Measurements from ENCODE around the gene MLLT1.
"Not testable (repeated sequence)": the region's sequence is repeated elsewhere in the genome, so short reads cannot be mapped to it uniquely, and the experiment has no call there.

Gene MLLT1

DNA sequence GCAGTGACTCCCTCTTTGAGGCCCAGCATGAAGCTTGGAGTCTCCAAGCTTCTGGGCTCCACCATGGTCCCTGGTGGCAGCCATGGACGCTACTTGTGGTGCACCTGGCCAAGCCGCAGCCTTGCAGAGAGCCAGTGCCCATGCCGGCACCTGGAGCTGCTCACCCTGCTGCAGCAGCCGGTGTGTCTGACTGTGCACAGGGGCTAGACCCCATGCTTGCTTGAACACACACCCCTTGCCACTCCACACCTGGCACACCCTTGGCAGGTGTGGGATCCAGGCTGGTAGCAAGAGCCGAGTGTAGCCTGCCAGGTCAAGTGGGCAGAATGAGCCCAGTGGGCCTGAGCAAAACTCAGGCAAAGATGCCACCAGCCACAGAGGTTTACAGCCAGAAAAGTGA is 18.6 kb upstream of the MLLT1 start:
- peaks cover 0 to 4% of the 10 kb centered on the region in 2 donors for H3K9me3 ChIP-seq (ENCODE audit: control insufficient read depth in 2 of 2, low read length in 2 of 2)
- no peak overlapping the region for H3K27ac ChIP-seq (ENCODE audit: low read length)
- H3K27me3 ChIP-seq (ENCODE audit: control insufficient read depth in 1 of 2, insufficient read depth in 2 of 2, low read length in 2 of 2), result no peaks in the 10 kb centered on the region
- H3K4me1 ChIP-seq (ENCODE audit: control insufficient read depth, insufficient read depth, low read length), result no peaks in the 10 kb centered on the region
- H3K4me3 ChIP-seq (ENCODE audit: low read length in 2 of 2), result no peak overlapping the region
- no peak overlapping the region for H3K9ac ChIP-seq (ENCODE audit: low read length in 2 of 2)
- H3K36me3 ChIP-seq (ENCODE audit: control insufficient read depth in 2 of 2, insufficient read depth in 2 of 2, low read length in 2 of 2), result no peaks in the 10 kb centered on the region

DNA sequence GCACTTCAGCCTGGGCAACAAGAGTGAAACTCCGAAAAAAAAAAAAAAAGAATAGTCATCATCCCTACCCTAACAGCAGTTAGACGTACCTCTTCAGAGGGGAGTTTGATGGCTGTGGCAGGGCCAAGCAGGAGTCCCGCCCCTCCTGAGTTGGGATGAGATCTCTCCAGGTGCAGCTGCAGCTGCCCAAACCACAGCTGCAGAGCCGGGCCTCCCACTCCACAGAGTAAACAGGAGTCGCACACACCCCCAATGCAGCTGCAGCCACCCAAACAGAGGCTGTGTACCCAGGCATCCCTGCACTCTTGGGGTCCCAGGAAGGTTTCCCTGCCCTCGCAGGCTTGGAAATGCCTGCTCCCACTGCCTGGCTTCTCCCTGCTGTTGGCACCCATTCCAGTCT is 17.4 kb upstream of the MLLT1 start:
- H3K4me3 ChIP-seq (ENCODE audit: low read length in 2 of 2), result no peak overlapping the region
- H3K9me3 ChIP-seq (ENCODE audit: control insufficient read depth in 2 of 2, low read length in 2 of 2), result peaks cover 6 to 16% of the 10 kb centered on the region in 2 donors
- no peak overlapping the region for H3K9ac ChIP-seq (ENCODE audit: low read length in 2 of 2)
- no peaks in the 10 kb centered on the region for H3K4me1 ChIP-seq (ENCODE audit: control insufficient read depth, insufficient read depth, low read length)
- H3K27ac ChIP-seq (ENCODE audit: low read length), result no peak overlapping the region
- H3K36me3 ChIP-seq (ENCODE audit: control insufficient read depth in 2 of 2, insufficient read depth in 2 of 2, low read length in 2 of 2), result no peaks in the 10 kb centered on the region
- no peaks in the 10 kb centered on the region for H3K27me3 ChIP-seq (ENCODE audit: control insufficient read depth in 1 of 2, insufficient read depth in 2 of 2, low read length in 2 of 2)

DNA sequence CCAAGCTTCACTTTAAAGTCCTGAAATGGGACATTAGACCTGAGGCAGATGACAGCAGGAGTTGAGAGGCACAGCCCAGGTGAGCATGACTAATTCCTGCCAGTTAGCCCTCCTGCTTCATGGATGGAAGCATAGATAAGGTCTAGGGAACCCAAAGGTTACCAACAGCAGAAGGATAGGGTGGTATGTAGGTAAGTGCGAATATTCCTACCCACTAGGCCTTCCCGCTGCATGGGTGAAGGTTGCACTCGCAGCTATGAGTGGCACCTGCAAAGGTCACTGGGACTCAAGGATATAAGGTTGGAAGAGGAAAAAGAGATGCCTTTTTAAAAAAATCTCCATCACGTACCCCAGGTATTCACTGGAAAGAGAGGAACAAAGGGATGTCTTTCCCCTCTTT is 12.2 kb upstream of the MLLT1 start:
- H3K9ac ChIP-seq (ENCODE audit: low read length in 2 of 2), result no peak overlapping the region
- no peaks in the 10 kb centered on the region for H3K4me1 ChIP-seq (ENCODE audit: control insufficient read depth, insufficient read depth, low read length)
- H3K27me3 ChIP-seq (ENCODE audit: control insufficient read depth in 1 of 2, insufficient read depth in 2 of 2, low read length in 2 of 2), result no peaks in the 10 kb centered on the region
- H3K4me3 ChIP-seq (ENCODE audit: low read length in 2 of 2), result peak overlapping the region in 1 of 2 donors; percentile 31
- no peak overlapping the region for H3K27ac ChIP-seq (ENCODE audit: low read length)
- peaks cover 21 to 45% of the 10 kb centered on the region in 2 donors for H3K9me3 ChIP-seq (ENCODE audit: control insufficient read depth in 2 of 2, low read length in 2 of 2)
- no peaks in the 10 kb centered on the region for H3K36me3 ChIP-seq (ENCODE audit: control insufficient read depth in 2 of 2, insufficient read depth in 2 of 2, low read length in 2 of 2)

DNA sequence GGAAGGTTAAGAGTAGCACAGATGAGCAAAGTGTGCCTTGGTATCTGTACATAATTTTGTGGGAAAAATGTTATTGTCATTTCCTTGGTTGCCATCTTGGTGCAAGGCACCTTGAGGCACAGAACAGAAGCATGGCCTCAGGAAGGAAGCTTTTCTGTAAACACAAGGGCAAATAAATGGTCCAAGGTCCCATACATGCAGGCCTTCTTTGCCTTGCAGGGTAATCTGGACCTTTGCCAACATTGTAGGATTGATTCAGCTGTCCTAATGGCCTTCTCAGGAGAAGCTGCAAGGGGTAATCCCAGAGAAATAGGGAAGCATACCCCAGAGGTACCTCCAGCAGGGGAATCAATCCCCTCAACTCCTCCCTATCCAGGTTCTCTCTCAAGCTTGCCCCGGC is 9.0 kb upstream of the MLLT1 start:
- Histone ChIP-seq H3K4me1 (ENCODE audit: control insufficient read depth, insufficient read depth, low read length) (no peaks in the 10 kb centered on the region), H3K27ac (ENCODE audit: low read length) (no peak overlapping the region), H3K36me3 (ENCODE audit: control insufficient read depth in 2 of 2, insufficient read depth in 2 of 2, low read length in 2 of 2) (no peaks in the 10 kb centered on the region), H3K9ac (ENCODE audit: low read length in 2 of 2) (no peak overlapping the region), H3K9me3 (ENCODE audit: control insufficient read depth in 2 of 2, low read length in 2 of 2) (peaks cover 21 to 47% of the 10 kb centered on the region in 2 donors), H3K4me3 (ENCODE audit: low read length in 2 of 2) (no peak overlapping the region), H3K27me3 (ENCODE audit: control insufficient read depth in 1 of 2, insufficient read depth in 2 of 2, low read length in 2 of 2) (no peaks in the 10 kb centered on the region)

DNA sequence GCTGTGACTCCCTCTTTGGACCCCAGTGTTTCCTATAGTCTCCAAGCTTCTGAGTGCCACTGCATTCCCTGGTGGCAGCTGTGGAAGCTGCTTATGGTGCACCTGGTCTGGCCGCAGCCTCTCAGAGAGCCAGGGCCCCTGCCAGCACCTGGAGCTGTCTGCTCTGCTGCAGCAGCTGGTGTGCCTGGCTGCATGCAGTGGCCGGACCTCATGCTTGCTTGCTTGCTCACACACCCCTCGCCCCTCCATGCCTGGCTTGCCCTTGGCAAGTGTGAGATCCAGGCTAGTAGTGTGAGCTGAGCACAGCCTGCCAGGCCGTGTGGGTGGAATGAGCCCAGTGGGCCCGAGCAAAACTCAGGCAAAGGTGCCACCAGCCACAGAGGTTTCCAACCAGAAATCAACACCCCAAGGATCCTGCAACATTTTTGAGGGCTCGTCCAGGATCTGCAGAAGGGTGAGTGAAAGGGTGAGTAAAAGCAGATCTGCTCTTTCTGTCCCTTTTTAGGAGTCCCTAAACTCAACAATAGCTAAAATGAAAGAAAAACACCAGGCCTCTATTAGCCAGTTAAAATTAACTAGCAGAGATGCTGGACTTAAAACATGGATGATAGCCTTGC is 7.6 kb upstream of the MLLT1 start:
- Histone ChIP-seq H3K9me3 (ENCODE audit: control insufficient read depth in 2 of 2, low read length in 2 of 2) (peaks cover 17 to 36% of the 10 kb centered on the region in 2 donors), H3K4me3 (ENCODE audit: low read length in 2 of 2) (no peak overlapping the region)

DNA sequence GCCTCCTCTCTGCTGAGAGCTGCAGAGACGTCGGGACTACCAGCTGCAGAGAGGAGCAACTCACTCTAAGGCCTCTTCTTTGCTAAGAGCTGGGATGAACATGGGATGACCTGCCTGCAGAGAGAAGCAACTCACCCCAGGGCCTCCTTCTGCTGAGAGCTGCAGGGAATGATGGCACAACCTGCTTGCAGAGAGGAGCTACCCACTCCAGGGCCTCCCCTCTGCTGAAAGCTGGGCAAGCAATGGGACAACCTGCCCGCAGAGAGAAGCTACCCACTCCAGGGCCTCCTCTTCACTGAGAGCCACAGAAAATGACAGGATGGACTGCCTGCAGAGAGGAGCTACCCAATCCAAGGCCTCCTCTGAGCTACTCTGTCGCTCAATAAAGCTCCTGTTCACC is 6.9 kb upstream of the MLLT1 start:
- H3K27me3 ChIP-seq (ENCODE audit: control insufficient read depth in 1 of 2, insufficient read depth in 2 of 2, low read length in 2 of 2), result no peaks in the 10 kb centered on the region
- peaks cover 11 to 28% of the 10 kb centered on the region in 2 donors for H3K9me3 ChIP-seq (ENCODE audit: control insufficient read depth in 2 of 2, low read length in 2 of 2)
- no peak overlapping the region for H3K4me3 ChIP-seq (ENCODE audit: low read length in 2 of 2)

More for the DNA sequence above, 7.6 kb upstream of the MLLT1 start:
- H3K9ac ChIP-seq (ENCODE audit: low read length in 2 of 2), result no peak overlapping the region
- no peaks in the 10 kb centered on the region for H3K4me1 ChIP-seq (ENCODE audit: control insufficient read depth, insufficient read depth, low read length)
- no peaks in the 10 kb centered on the region for H3K36me3 ChIP-seq (ENCODE audit: control insufficient read depth in 2 of 2, insufficient read depth in 2 of 2, low read length in 2 of 2)
- no peaks in the 10 kb centered on the region for H3K27me3 ChIP-seq (ENCODE audit: control insufficient read depth in 1 of 2, insufficient read depth in 2 of 2, low read length in 2 of 2)
- H3K27ac ChIP-seq (ENCODE audit: low read length), result no peak overlapping the region

DNA sequence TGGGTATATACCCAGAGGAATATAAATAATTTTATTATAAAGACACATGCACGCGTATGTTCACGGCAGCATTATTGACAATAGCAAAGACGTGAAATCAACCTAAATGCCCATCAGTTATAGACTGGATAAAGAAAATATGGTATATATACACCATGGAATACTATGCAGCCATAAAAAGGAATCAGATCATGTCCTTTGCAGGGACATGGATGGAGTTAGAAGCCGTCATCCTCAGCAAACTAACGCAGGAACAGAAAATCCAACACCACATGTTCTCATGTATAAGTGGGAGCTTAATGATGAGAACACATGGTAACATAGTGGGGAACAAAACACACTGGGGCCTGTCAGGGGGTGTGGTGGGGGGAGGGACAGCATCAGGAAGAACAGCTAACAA is 2.6 kb upstream of the MLLT1 start:
- H3K9me3 ChIP-seq (ENCODE audit: control insufficient read depth in 2 of 2, low read length in 2 of 2); H3K9ac ChIP-seq (ENCODE audit: low read length in 2 of 2); H3K36me3 ChIP-seq (ENCODE audit: control insufficient read depth in 2 of 2, insufficient read depth in 2 of 2, low read length in 2 of 2); H3K27me3 ChIP-seq (ENCODE audit: control insufficient read depth in 1 of 2, insufficient read depth in 2 of 2, low read length in 2 of 2); H3K27ac ChIP-seq (ENCODE audit: low read length); H3K4me3 ChIP-seq (ENCODE audit: low read length in 2 of 2): not testable (repeated sequence)
- peaks cover 20% of the 10 kb centered on the region for H3K4me1 ChIP-seq (ENCODE audit: control insufficient read depth, insufficient read depth, low read length)

More for the DNA sequence above, 6.9 kb upstream of the MLLT1 start:
- H3K36me3 ChIP-seq (ENCODE audit: control insufficient read depth in 2 of 2, insufficient read depth in 2 of 2, low read length in 2 of 2), result no peaks in the 10 kb centered on the region
- no peak overlapping the region for H3K27ac ChIP-seq (ENCODE audit: low read length)
- no peaks in the 10 kb centered on the region for H3K4me1 ChIP-seq (ENCODE audit: control insufficient read depth, insufficient read depth, low read length)
- no peak overlapping the region for H3K9ac ChIP-seq (ENCODE audit: low read length in 2 of 2)

DNA sequence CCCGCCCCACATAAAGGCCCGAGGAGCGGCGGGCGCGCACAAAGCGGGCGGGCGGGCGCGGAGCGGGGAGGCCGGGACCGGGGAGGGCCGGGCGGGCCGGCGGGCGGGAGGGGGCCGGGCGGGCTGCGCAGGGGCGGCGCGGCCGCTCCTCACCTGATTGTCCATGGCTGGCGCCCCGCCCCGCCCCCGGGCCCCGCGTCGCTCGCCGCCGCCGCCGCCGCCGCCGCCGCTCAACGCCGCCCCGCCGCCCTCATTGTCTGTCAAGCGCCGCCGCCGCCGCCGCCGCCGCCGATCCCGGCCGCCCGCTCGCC is 200 bp downstream of the MLLT1 start:
- peaks cover 48% of the 10 kb centered on the region for H3K4me1 ChIP-seq (ENCODE audit: control insufficient read depth, insufficient read depth, low read length)

DNA sequence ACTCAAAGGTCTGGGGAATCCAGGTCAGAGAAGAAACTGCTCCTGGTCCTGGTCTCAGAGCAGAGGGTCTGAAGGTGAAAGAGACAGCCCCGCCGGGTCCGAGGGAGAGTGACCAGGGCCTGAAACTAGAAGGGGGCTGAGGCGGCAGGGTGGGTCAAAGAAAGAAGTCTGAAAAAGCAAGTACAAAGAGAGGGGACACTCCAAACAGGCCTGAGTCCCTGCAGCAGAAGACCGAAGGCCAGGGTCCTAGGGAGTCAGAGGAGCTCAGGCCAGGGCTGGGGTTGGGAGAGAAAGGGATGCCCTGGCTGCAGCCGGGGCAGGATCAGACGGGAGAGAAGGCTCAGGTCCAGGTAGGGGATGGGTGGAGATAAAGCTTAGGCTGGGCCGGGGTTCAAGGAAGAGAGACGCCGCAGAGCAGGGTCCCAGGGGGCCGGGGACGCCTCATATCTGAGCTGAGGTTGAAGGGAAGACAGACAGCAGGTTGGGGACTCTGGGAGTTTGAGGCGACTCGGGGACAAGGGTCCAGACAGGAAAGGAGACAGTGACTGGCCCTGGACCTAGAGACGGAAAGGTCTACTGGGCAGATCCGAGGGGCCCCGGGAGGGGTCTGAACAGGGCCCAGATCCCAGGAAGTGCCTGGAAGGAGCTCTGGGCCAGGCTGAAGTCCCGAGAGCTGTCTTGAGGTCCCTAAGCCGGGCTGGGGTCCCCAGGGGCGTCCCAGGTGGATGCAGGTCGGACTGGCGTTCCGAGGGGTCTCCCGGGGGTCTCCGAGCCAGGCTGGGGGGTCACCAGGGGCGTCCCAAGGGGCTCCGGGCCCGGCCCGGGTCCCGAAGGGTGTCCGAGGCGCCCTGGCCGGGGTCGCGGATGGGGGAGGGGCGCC is 795 bp downstream of the MLLT1 start:
- peaks cover 54% of the 10 kb centered on the region for H3K4me1 ChIP-seq (ENCODE audit: control insufficient read depth, insufficient read depth, low read length)

More for the DNA sequence above, 200 bp downstream of the MLLT1 start:
- no peaks in the 10 kb centered on the region for H3K9me3 ChIP-seq (ENCODE audit: control insufficient read depth in 2 of 2, low read length in 2 of 2)
- H3K4me3 ChIP-seq (ENCODE audit: low read length in 2 of 2), result peak overlapping the region in 1 of 2 donors; percentile 87
- peak overlapping the region in 1 of 2 donors; percentile 86 for H3K9ac ChIP-seq (ENCODE audit: low read length in 2 of 2)
- no peaks in the 10 kb centered on the region for H3K27me3 ChIP-seq (ENCODE audit: control insufficient read depth in 1 of 2, insufficient read depth in 2 of 2, low read length in 2 of 2)
- no peaks in the 10 kb centered on the region for H3K36me3 ChIP-seq (ENCODE audit: control insufficient read depth in 2 of 2, insufficient read depth in 2 of 2, low read length in 2 of 2)
- H3K27ac ChIP-seq (ENCODE audit: low read length), result peak overlapping the region; percentile 67

DNA sequence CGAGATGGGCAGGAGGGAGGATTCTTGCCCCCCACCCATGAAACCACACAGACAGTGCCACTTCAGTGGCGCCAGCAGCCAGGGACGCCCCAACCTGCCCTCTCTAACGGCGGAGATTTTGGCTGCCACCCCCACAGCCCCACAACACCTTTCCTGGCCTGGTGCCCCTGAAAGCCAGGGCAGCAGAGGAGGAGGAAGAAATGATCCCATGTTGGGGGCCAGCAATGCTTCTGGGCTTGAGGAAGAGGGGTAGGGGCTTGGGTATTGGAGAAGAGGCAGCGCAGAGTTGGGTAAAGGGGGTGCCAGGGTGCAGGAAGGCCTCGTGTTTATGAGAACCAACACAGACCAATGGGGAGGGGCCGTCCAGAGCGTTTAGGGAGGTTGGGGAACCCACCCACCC is 1.7 kb downstream of the MLLT1 start:
- H3K4me3 ChIP-seq (ENCODE audit: low read length in 2 of 2), result peak overlapping the region; percentile 83 to 87
- peak overlapping the region; percentile 69 for H3K27ac ChIP-seq (ENCODE audit: low read length)
- H3K9me3 ChIP-seq (ENCODE audit: control insufficient read depth in 2 of 2, low read length in 2 of 2), result no peaks in the 10 kb centered on the region
- H3K27me3 ChIP-seq (ENCODE audit: control insufficient read depth in 1 of 2, insufficient read depth in 2 of 2, low read length in 2 of 2), result no peaks in the 10 kb centered on the region
- peaks cover 63% of the 10 kb centered on the region for H3K4me1 ChIP-seq (ENCODE audit: control insufficient read depth, insufficient read depth, low read length)
- no peak overlapping the region for H3K9ac ChIP-seq (ENCODE audit: low read length in 2 of 2)
- H3K36me3 ChIP-seq (ENCODE audit: control insufficient read depth in 2 of 2, insufficient read depth in 2 of 2, low read length in 2 of 2), result no peaks in the 10 kb centered on the region

More for the DNA sequence above, 795 bp downstream of the MLLT1 start:
- H3K36me3 ChIP-seq (ENCODE audit: control insufficient read depth in 2 of 2, insufficient read depth in 2 of 2, low read length in 2 of 2), result no peaks in the 10 kb centered on the region
- H3K4me3 ChIP-seq (ENCODE audit: low read length in 2 of 2), result peak overlapping the region; percentile 83 to 87
- peak overlapping the region; percentile 69 for H3K27ac ChIP-seq (ENCODE audit: low read length)
- peak overlapping the region; percentile 76 to 86 for H3K9ac ChIP-seq (ENCODE audit: low read length in 2 of 2)
- H3K27me3 ChIP-seq (ENCODE audit: control insufficient read depth in 1 of 2, insufficient read depth in 2 of 2, low read length in 2 of 2), result no peaks in the 10 kb centered on the region
- no peaks in the 10 kb centered on the region for H3K9me3 ChIP-seq (ENCODE audit: control insufficient read depth in 2 of 2, low read length in 2 of 2)

DNA sequence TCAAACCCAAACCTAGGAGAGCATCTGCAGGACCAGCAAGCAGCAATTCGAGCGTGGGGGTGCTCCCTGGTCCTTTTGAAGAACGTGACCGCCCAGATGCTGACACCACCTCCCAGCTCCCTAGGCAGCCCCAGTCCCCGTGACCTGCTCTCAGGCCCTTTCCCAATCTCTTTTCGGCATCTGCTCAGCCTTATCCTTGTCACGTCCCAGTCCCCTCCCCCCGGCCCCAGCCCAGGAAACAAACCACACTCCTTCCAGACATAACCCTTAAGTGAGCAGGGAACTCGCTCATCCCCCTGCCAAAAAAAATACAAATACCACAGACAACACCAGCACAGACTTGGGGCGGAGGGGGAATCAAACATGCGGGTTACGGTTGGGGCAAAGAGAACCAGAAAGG is 3.3 kb downstream of the MLLT1 start:
- H3K36me3 ChIP-seq (ENCODE audit: control insufficient read depth in 2 of 2, insufficient read depth in 2 of 2, low read length in 2 of 2), result no peaks in the 10 kb centered on the region
- H3K9me3 ChIP-seq (ENCODE audit: control insufficient read depth in 2 of 2, low read length in 2 of 2), result no peaks in the 10 kb centered on the region
- H3K27ac ChIP-seq (ENCODE audit: low read length), result peak overlapping the region; percentile 69
- no peaks in the 10 kb centered on the region for H3K27me3 ChIP-seq (ENCODE audit: control insufficient read depth in 1 of 2, insufficient read depth in 2 of 2, low read length in 2 of 2)
- peak overlapping the region; percentile 40 to 54 for H3K4me3 ChIP-seq (ENCODE audit: low read length in 2 of 2)
- peak overlapping the region; percentile 8 to 13 for H3K9ac ChIP-seq (ENCODE audit: low read length in 2 of 2)
- peaks cover 79% of the 10 kb centered on the region for H3K4me1 ChIP-seq (ENCODE audit: control insufficient read depth, insufficient read depth, low read length)

Data from stomach smooth muscle (tissue), 2 donors.